PC-9 (cell line): ENCODE results near the gene ATP8A1. TPM values are rescaled to one million over a fixed set of nuclear protein-coding genes. Genes with fewer than 3 reads are reported as not detected.

Experiments used
- BruUV-seq: library from RNA; stranded (reverse); fragments of 400-500 nt; replicated peaks from 2 replicates; lab custom pipeline; 2021; lab: Mats Ljungman, UMichigan
- CTCF ChIA-PET: fragments of 300-600 bp; sonication (Branson Sonifier 250); formaldehyde crosslinking; loops from one replicate; lab custom pipeline; 2022; ENCODE audit warnings: antibody characterized with exemption; lab: Charles Lee
- POLR2A ChIA-PET: fragments of 300-600 bp; sonication (Branson Sonifier 250); formaldehyde crosslinking; loops from one replicate; lab custom pipeline; 2022; ENCODE audit warnings: antibody characterized with exemption; ENCODE audit not compliant: unreplicated experiment; lab: Charles Lee
- DNase-seq, 2 experiments: peaks; one replicate each; pipeline versions ENCODE4 v3.0.0 to v3.0.0-alpha.2; 2015 to 2022; ENCODE audit warnings: mixed read lengths in 1 of 2
- H2AFZ ChIP-seq: fragments of 200-600 bp; sonication (generic); 2 replicates; pipeline ENCODE4 v1.8.1; 2017; ENCODE audit warnings: antibody characterized with exemption
- H3F3A ChIP-seq: fragments of 200-600 bp; sonication (generic); 2 replicates; pipeline ENCODE4 v1.8.1; 2017; ENCODE audit warnings: antibody characterized with exemption, mild to moderate bottlenecking, low read depth; ENCODE audit not compliant: insufficient read depth
- H3K27ac ChIP-seq: fragments of 200-600 bp; sonication (generic); 2 replicates; pipeline ENCODE4 v1.6.1; 2016; ENCODE audit warnings: mixed run types
- H3K27me3 ChIP-seq: fragments of 200-600 bp; sonication (generic); 2 replicates; pipeline ENCODE4 v1.6.1; 2016; ENCODE audit warnings: low read depth, mixed run types; ENCODE audit not compliant: insufficient read depth
- H3K36me3 ChIP-seq: fragments of 200-600 bp; sonication (generic); 2 replicates; pipeline ENCODE4 v1.6.1; 2016; ENCODE audit warnings: low read depth, mixed run types
- H3K4me1 ChIP-seq: fragments of 200-600 bp; sonication (generic); replicated peaks from 2 replicates; pipeline ENCODE4 v1.6.1; 2016; ENCODE audit warnings: mixed run types; ENCODE audit not compliant: insufficient read depth
- H3K4me2 ChIP-seq: fragments of 200-600 bp; sonication (generic); 2 replicates; pipeline ENCODE4 v1.6.1; 2017; ENCODE audit warnings: mixed run types
- H3K4me3 ChIP-seq: fragments of 200-600 bp; sonication (generic); 2 replicates; pipeline ENCODE4 v1.6.1; 2016; ENCODE audit warnings: mixed run types
- H3K79me2 ChIP-seq: fragments of 200-600 bp; sonication (generic); 2 replicates; pipeline ENCODE4 v1.6.1; 2017; ENCODE audit warnings: low read depth, mixed run types
- H3K9me2 ChIP-seq: fragments of 200-600 bp; sonication (generic); 2 replicates; pipeline ENCODE4 v1.8.1; 2017; ENCODE audit warnings: mild to moderate bottlenecking; ENCODE audit not compliant: insufficient read depth
- H3K9me3 ChIP-seq: fragments of 200-600 bp; sonication (generic); 2 replicates; pipeline ENCODE4 v1.8.1; 2016; ENCODE audit warnings: low read depth; ENCODE audit not compliant: insufficient read depth
- H4K20me1 ChIP-seq: fragments of 200-600 bp; sonication (generic); 2 replicates; pipeline ENCODE4 v1.8.1; 2017; ENCODE audit not compliant: insufficient read depth
- EZH2 ChIP-seq: fragments of 200-600 bp; sonication (generic); IDR thresholded peaks from 2 replicates; pipeline ENCODE4 v1.8.0; 2017; ENCODE audit warnings: antibody characterized with exemption, low read depth
- intact Hi-C: fragments of 100-400 bp; cut with micrococcal nuclease; formaldehyde crosslinking; loops from one replicate; pipeline ENCODE4 v1.10.0; 2022; ENCODE audit not compliant: unreplicated experiment
- total RNA-seq: library from RNA; stranded (reverse); gene quantifications from 2 replicates; pipeline ENCODE4 v1.2.3, GENCODE V29; 2021
- TF ChIP-seq, protein P1 (sequence below): fragments of 200-600 bp; sonication (generic); conservative IDR thresholded peaks from 2 replicates; pipeline ENCODE4 v1.6.1; 2017; ENCODE audit warnings: mixed run types, antibody characterized with exemption, mild to moderate bottlenecking, moderate library complexity

The ATP8A1 gene
- total RNA-seq, 1 experiment from 2014 or later: not detected

DNA sequence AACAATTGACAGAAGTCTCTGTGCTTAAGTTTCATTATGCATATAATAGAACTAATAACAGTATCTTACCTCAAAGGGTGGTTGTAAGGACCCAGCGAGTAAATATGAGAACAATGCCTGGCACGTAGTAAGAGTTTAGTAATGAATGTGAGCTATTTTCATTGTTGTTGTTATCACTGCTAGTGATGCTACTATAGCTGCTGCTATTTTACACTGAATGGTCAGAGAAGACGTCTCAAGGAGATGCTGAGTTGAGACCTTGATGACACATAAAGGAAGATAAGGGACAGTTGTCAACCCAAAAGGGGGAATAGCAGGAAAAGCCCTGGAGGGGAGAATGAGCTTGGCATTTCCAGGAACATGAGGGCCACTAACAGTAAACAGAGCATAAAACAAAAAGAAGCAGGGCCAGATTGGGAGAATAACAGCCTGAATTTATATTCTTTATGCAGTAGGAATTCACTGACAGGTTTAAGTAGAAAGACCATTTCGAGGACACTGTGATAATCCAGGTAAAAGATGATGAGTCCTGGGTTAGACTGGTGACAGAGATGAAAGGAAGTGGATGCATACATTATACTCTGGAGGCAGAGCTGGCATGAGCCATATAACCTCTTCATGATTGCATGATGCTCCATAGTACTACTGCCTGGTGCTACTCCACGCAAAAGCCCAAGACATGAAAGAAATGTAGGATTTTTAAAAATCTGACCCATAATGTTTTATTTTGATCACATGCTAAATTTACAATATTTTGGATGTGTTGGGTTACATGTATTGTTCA, 23.1 kb downstream of the ATP8A1 start:
- H3K36me3 ChIP-seq: no peaks in the 10 kb centered on the region
- DNase-seq: no peak
- no peaks in the 10 kb centered on the region for H3K9me2 ChIP-seq
- no peak overlapping the region for H3K27ac ChIP-seq
- H3K9me3 ChIP-seq: no peaks in the 10 kb centered on the region
- H3F3A ChIP-seq: no peaks in the 10 kb centered on the region
- no peak overlapping the region for H3K4me3 ChIP-seq
- peaks cover 4% of the 10 kb centered on the region for H3K27me3 ChIP-seq
- ChIA-PET CTCF (no interaction called here), POLR2A (no interaction called here)
- no peaks in the 10 kb centered on the region for H3K79me2 ChIP-seq
- no peak overlapping the region for H3K4me2 ChIP-seq
- no peak overlapping the region for H2AFZ ChIP-seq
- no peaks in the 10 kb centered on the region for H4K20me1 ChIP-seq
- BruUV-seq: no TSS peak
- TF ChIP-seq, protein P1, sequence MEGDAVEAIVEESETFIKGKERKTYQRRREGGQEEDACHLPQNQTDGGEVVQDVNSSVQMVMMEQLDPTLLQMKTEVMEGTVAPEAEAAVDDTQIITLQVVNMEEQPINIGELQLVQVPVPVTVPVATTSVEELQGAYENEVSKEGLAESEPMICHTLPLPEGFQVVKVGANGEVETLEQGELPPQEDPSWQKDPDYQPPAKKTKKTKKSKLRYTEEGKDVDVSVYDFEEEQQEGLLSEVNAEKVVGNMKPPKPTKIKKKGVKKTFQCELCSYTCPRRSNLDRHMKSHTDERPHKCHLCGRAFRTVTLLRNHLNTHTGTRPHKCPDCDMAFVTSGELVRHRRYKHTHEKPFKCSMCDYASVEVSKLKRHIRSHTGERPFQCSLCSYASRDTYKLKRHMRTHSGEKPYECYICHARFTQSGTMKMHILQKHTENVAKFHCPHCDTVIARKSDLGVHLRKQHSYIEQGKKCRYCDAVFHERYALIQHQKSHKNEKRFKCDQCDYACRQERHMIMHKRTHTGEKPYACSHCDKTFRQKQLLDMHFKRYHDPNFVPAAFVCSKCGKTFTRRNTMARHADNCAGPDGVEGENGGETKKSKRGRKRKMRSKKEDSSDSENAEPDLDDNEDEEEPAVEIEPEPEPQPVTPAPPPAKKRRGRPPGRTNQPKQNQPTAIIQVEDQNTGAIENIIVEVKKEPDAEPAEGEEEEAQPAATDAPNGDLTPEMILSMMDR: no peak
- TF ChIP-seq EZH2: no peak
- intact Hi-C loops: no loop called here
- H3K4me1 ChIP-seq: no peaks in the 10 kb centered on the region

DNA sequence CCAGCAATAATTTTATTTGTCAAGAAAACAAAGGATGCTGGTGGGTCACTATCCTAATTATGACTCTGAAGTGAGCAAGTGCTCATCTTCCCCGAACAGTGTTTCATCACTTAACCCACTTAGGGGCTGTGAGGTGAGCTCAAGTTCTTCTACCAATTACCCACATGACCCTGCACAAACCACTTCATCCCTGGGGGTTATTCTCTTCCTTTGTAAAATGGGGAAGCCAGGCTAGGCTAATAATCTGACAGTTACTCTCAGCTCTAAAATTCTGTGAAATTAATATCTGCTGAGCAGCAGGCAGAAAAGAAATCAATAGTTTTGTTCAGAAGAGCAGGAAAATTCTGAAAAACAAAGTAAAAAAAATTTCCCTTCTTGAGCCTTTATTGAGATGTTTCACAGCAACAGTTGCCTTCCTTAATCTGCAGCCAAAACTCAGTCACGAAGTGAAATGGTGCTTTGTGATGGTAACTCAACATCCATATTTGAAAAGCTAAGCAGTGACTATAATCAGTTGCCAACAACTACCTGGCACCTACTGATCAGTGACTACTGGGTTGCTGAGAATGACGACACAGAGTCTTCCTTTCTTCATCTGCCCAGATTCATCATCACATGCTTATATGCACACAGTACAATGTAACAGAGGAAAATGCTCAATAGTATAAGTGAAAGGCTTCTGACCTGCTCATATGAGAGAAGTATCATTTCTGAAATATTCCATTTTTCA, 24.1 kb downstream of the ATP8A1 start:
- Histone ChIP-seq H3K4me3 (no peak overlapping the region), H3K4me2 (no peak overlapping the region), H3F3A (no peaks in the 10 kb centered on the region), H3K4me1 (no peaks in the 10 kb centered on the region), H3K36me3 (no peaks in the 10 kb centered on the region), H3K79me2 (no peaks in the 10 kb centered on the region), H2AFZ (no peak overlapping the region), H3K27me3 (peaks cover 4% of the 10 kb centered on the region), H3K9me3 (no peaks in the 10 kb centered on the region), H3K9me2 (no peaks in the 10 kb centered on the region), H3K27ac (no peak overlapping the region), H4K20me1 (no peaks in the 10 kb centered on the region)
- POLR2A ChIA-PET: no interaction called here
- intact Hi-C loops: no loop called here
- CTCF ChIA-PET: no interaction called here
- DNase-seq: no peak
- TF ChIP-seq, protein P1: no peak
- no peak for TF ChIP-seq EZH2
- no TSS peak for BruUV-seq

DNA sequence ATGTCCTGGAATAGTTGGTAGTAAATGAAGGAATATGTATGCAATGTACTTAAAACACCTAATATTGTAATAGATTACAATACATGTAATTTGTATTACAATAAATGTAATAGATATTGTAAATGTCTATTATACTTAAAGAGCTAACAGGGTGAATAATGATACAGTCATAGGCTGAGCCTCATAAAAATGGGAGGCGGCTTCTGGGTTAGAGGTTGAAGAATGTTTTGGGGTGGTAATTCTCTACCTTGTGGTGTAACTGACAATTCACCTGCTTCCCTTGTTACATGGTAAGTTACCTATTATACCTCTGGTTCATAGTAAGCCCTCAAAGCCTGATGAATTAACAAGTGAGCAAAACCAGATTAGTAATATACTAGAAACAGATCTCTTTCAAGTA, 26.0 kb downstream of the ATP8A1 start:
- peaks cover 4% of the 10 kb centered on the region for H3K27me3 ChIP-seq
- ChIA-PET CTCF (no interaction called here), POLR2A (no interaction called here)
- H3K9me3 ChIP-seq: no peaks in the 10 kb centered on the region
- intact Hi-C loops: no loop called here
- no peak for DNase-seq
- no peak for TF ChIP-seq EZH2
- TF ChIP-seq, protein P1: no peak
- no TSS peak for BruUV-seq
- no peaks in the 10 kb centered on the region for H3F3A ChIP-seq
- H3K79me2 ChIP-seq: no peaks in the 10 kb centered on the region
- H3K4me1 ChIP-seq: no peaks in the 10 kb centered on the region
- H3K27ac ChIP-seq: no peak overlapping the region
- H3K9me2 ChIP-seq: no peaks in the 10 kb centered on the region
- no peak overlapping the region for H3K4me2 ChIP-seq
- H4K20me1 ChIP-seq: no peaks in the 10 kb centered on the region
- no peak overlapping the region for H3K4me3 ChIP-seq
- H2AFZ ChIP-seq: no peak overlapping the region
- no peaks in the 10 kb centered on the region for H3K36me3 ChIP-seq
